K562 (cell line): Measurements from ENCODE around the gene ZSWIM8. TPM values are rescaled to one million over a fixed set of nuclear protein-coding genes. Genes with fewer than 3 reads are reported as not detected.

Experiments
- ATF2 ChIP-seq: sonication (generic); formaldehyde crosslinking; IDR thresholded peaks from 2 replicates; pipeline ENCODE4 v1.8.1; 2022; ENCODE audit warnings: missing genetic modification reagents
- CXXC5 ChIP-seq: fragments of 250-450 bp; sonication (Bioruptor Pico); IDR thresholded peaks from 2 replicates; pipeline ENCODE4 v1.8.0; 2022; ENCODE audit warnings: inconsistent platforms, mild to moderate bottlenecking, moderate library complexity
- HMBOX1 ChIP-seq: sonication (generic); IDR thresholded peaks from 2 replicates; pipeline ENCODE4 v1.6.1; 2016
- KDM1A ChIP-seq, 2 experiments: fragments of 450-650 bp; IDR thresholded peaks; 2 replicates each; pipeline ENCODE4 v1.6.1; 2016; ENCODE audit warnings: mild to moderate bottlenecking in 2 of 2
- NELFE ChIP-seq: IDR thresholded peaks from 2 replicates; pipeline ENCODE4 v1.6.1; 2011; ENCODE audit warnings: mild to moderate bottlenecking; ENCODE audit not compliant: insufficient read depth, insufficient read length
- SREBF1 ChIP-seq: fragments of 150-350 bp; IDR thresholded peaks from 2 replicates; pipeline ENCODE4 v1.6.1; 2014; ENCODE audit warnings: antibody characterized with exemption, low read depth, low read length, borderline replicate concordance
- THAP12 ChIP-seq: fragments of 250-450 bp; sonication (Bioruptor Pico); IDR thresholded peaks from 2 replicates; pipeline ENCODE4 v1.9.0; 2021; ENCODE audit warnings: mild to moderate bottlenecking, inconsistent platforms
- TSHZ1 ChIP-seq: fragments of 250-450 bp; sonication (Bioruptor Pico); IDR thresholded peaks from 2 replicates; pipeline ENCODE4 v1.4.0; 2020; ENCODE audit warnings: mild to moderate bottlenecking, moderate library complexity
- ZC3H4 ChIP-seq: sonication (generic); formaldehyde crosslinking; IDR thresholded peaks from 2 replicates; pipeline ENCODE4 v1.9.0; 2021; ENCODE audit warnings: missing genetic modification reagents, borderline replicate concordance
- ZNF444 ChIP-seq: fragments of 250-450 bp; sonication (Bioruptor Pico); IDR thresholded peaks from 2 replicates; pipeline ENCODE4 v1.4.0; 2020; ENCODE audit warnings: mild to moderate bottlenecking, moderate library complexity
- polyA plus RNA-seq, 8 experiments: library from polyadenylated mRNA; depleted of rRNA in 4 of 8; stranded (reverse) in 5 of 8; unstranded in 3 of 8; fragments of >200 nt; fragmentation: Nextera tagmentation in 2 of 8; fragmentation: Illumina TruSeq in 1 of 8; extraction: Ambion mirVana in 2 of 8; extraction: Trizol in 1 of 8; gene quantifications; 2 replicates each; pipeline versions ENCODE4 v1.2.1 to v1.2.3, GENCODE V29; 2011 to 2014; ENCODE audit warnings: inconsistent platforms in 1 of 8, missing spikeins in 1 of 8
- total RNA-seq, 7 experiments: library from RNA; depleted of rRNA in 6 of 7; stranded (reverse); fragments of >200 nt in 6 of 7; fragmentation: Illumina TruSeq in 2 of 7; extraction: Trizol in 2 of 7; gene quantifications; 2 replicates each; pipeline versions ENCODE4 v1.2.1 to v1.2.3, GENCODE V29; 2011 to 2021; ENCODE audit warnings: low replicate concordance in 1 of 7
- TF ChIP-seq, protein P1 (sequence below), 2 experiments: fragments of 450-650 bp; formaldehyde crosslinking in 1 of 2; IDR thresholded peaks; 2 replicates each; pipeline versions ENCODE4 v1.4.0 to v1.6.1; 2014 to 2020; ENCODE audit warnings: mild to moderate bottlenecking in 2 of 2, borderline replicate concordance in 1 of 2, low read depth in 1 of 2

Gene ZSWIM8
- total and polyA plus RNA-seq, 9 of the 15 experiments (the other 6 are each of a cell fraction or from before 2014, with no cell fraction given): 5.6 to 47.8 (median 26.7) TPM

DNA sequence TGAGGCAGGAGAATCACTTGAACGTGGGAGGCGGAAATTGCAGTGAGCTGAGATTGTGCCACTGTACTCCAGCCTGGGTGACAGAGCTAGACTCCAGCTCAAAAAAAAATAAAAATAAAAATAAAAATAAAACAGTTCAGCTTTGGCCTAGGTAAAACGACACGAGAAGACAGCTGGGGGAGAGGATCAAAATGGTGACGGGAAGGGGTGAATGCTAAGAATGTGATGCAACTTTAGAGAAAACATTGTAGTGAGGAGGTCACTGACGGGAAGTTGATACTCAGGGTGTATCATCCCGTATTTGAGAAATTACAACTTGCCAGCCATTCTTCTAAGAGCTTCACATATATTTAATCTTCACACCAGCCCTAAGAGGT is 24.9 kb downstream of the ZSWIM8 start (continued):
- TF ChIP-seq THAP12 (no peak), HMBOX1 (no peak), TSHZ1 (CRISPR knock-in tag) (0 out of 2 replicates have a peak, but pooled peaks have one; percentile 49), KDM1A (IDR thresholded peaks at IDR 0.05) (peak in 1 of 2 experiments; percentile 11; a peak in 1 of 4 replicates), ZNF444 (no peak), ZC3H4 (CRISPR knock-in tag) (no peak), NELFE (no peak), CXXC5 (no peak), SREBF1 (no peak), ATF2 (no peak)
- TF ChIP-seq, protein P1, sequence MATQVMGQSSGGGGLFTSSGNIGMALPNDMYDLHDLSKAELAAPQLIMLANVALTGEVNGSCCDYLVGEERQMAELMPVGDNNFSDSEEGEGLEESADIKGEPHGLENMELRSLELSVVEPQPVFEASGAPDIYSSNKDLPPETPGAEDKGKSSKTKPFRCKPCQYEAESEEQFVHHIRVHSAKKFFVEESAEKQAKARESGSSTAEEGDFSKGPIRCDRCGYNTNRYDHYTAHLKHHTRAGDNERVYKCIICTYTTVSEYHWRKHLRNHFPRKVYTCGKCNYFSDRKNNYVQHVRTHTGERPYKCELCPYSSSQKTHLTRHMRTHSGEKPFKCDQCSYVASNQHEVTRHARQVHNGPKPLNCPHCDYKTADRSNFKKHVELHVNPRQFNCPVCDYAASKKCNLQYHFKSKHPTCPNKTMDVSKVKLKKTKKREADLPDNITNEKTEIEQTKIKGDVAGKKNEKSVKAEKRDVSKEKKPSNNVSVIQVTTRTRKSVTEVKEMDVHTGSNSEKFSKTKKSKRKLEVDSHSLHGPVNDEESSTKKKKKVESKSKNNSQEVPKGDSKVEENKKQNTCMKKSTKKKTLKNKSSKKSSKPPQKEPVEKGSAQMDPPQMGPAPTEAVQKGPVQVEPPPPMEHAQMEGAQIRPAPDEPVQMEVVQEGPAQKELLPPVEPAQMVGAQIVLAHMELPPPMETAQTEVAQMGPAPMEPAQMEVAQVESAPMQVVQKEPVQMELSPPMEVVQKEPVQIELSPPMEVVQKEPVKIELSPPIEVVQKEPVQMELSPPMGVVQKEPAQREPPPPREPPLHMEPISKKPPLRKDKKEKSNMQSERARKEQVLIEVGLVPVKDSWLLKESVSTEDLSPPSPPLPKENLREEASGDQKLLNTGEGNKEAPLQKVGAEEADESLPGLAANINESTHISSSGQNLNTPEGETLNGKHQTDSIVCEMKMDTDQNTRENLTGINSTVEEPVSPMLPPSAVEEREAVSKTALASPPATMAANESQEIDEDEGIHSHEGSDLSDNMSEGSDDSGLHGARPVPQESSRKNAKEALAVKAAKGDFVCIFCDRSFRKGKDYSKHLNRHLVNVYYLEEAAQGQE (IDR thresholded peaks at IDR 0.05; ENCODE audit: borderline replicate concordance): no peak
- TF ChIP-seq, protein P1 (CRISPR knock-in tag; IDR thresholded peaks at IDR 0.05; ENCODE audit: low read depth): no peak
